ENCODE data around the gene PRKG1.

- TF ChIP-seq EZH2 (IDR thresholded peaks at IDR 0.05; ENCODE audit: insufficient read depth, poor library complexity, severe bottlenecking) (no peak), EZH2phosphoT487 (IDR thresholded peaks at IDR 0.05; ENCODE audit: insufficient read depth, low read depth) (no peak)
Observed at GRCh38 chr10:51244309-51244708, 170.0 kb downstream of the PRKG1 start.

Data from GM23248 (cell line).